ENCODE results near the gene OR6B2.

OR6B2 gene

GRCh38 chr2:240041363-240041762 is 11.1 kb upstream of the OR6B2 start:
- no peak for DNase-seq (ENCODE audit: low spot score)

- no peak for DNase-seq (ENCODE audit: low spot score)
Measured at GRCh38 chr2:240037358-240037757, 7.1 kb upstream of the OR6B2 start.

GRCh38 chr2:240033330-240033678 is 3.1 kb upstream of the OR6B2 start:
- DNase-seq (ENCODE audit: low spot score): no peak

GRCh38 chr2:240032406-240033329 is 2.4 kb upstream of the OR6B2 start:
- DNase-seq (ENCODE audit: low spot score): no peak

- DNase-seq (ENCODE audit: low spot score): peak; percentile 46
Measured at GRCh38 chr2:240024766-240025165, 5.5 kb downstream of the OR6B2 start.

GRCh38 chr2:240023792-240024191 is 6.4 kb downstream of the OR6B2 start:
- peak; percentile 7 for DNase-seq (ENCODE audit: low spot score)

GRCh38 chr2:240021488-240022104 is 8.6 kb downstream of the OR6B2 start:
- DNase-seq (ENCODE audit: low spot score): peak; percentile 71

- DNase-seq (ENCODE audit: low spot score): no peak
Measured at GRCh38 chr2:240018071-240018750, 12.0 kb downstream of the OR6B2 start.

GRCh38 chr2:240014327-240014726 is 15.9 kb downstream of the OR6B2 start:
- DNase-seq (ENCODE audit: low spot score): no peak

- DNase-seq (ENCODE audit: low spot score): no peak
Measured at GRCh38 chr2:240013343-240013742, 16.9 kb downstream of the OR6B2 start.

GRCh38 chr2:240002983-240003382 is 27.2 kb downstream of the OR6B2 start:
- no peak for DNase-seq (ENCODE audit: low spot score)

GRCh38 chr2:240000671-240001070 is 29.6 kb downstream of the OR6B2 start:
- DNase-seq (ENCODE audit: low spot score): no peak

- DNase-seq (ENCODE audit: low spot score): no peak
Measured at GRCh38 chr2:239997686-239998409, 32.4 kb downstream of the OR6B2 start.

GRCh38 chr2:239994086-239994485 is 36.1 kb downstream of the OR6B2 start:
- no peak for DNase-seq (ENCODE audit: low spot score)

- DNase-seq (ENCODE audit: low spot score): no peak
Measured at GRCh38 chr2:239993291-239993690, 36.9 kb downstream of the OR6B2 start.

- DNase-seq (ENCODE audit: low spot score): peak; percentile 62
Measured at GRCh38 chr2:239991689-239992314, 38.4 kb downstream of the OR6B2 start.

GRCh38 chr2:239990966-239991365 is 39.3 kb downstream of the OR6B2 start:
- DNase-seq (ENCODE audit: low spot score): no peak

GRCh38 chr2:239985356-239985755 is 44.9 kb downstream of the OR6B2 start:
- DNase-seq (ENCODE audit: low spot score): no peak

GRCh38 chr2:239984421-239985194 is 45.6 kb downstream of the OR6B2 start:
- no peak for DNase-seq (ENCODE audit: low spot score)

GRCh38 chr2:239983004-239983778 is 47.0 kb downstream of the OR6B2 start:
- no peak for DNase-seq (ENCODE audit: low spot score)
